CD14-positive monocyte (primary cell): ENCODE data around the gene BCL7C. TPM values are rescaled to one million over a fixed set of nuclear protein-coding genes. Genes with fewer than 3 reads are reported as not detected.
"Not testable (repeated sequence)": the region's sequence is repeated elsewhere in the genome, so short reads cannot be mapped to it uniquely, and the experiment has no call there.

Experiments used
- DNase-seq, 3 donors: peaks; one replicate each; pipeline ENCODE4 v3.0.0-alpha.2; 2011 to 2022
- H2AFZ ChIP-seq: 2 replicates; pipeline ENCODE4 v1.6.0; 2012; ENCODE audit warnings: mild to moderate bottlenecking, low read depth, low read length, inconsistent platforms; ENCODE audit not compliant: insufficient read depth, poor library complexity, severe bottlenecking
- H3K27ac ChIP-seq, 2 donors: 1 replicate in 1 of 2; 2 replicates in 1 of 2; pipeline ENCODE4 v1.5.1; 2012 to 2013; ENCODE audit warnings: low read length in 2 of 2, control low read depth in 1 of 2, inconsistent platforms in 1 of 2, low read depth in 1 of 2, mild to moderate bottlenecking in 1 of 2
- H3K27me3 ChIP-seq, 2 donors: one replicate each; pipeline versions ENCODE4 v1.6.0 to v1.6.1; 2011 to 2013; ENCODE audit warnings: low read length in 2 of 2; ENCODE audit not compliant: control insufficient read depth in 2 of 2, insufficient read depth in 2 of 2
- H3K36me3 ChIP-seq, 2 donors: replicated peaks in 1 of 2; 1 replicate in 1 of 2; 2 replicates in 1 of 2; pipeline versions ENCODE4 v1.5.1 to v1.6.1; 2012 to 2013; ENCODE audit warnings: low read length in 2 of 2, control low read depth in 1 of 2, inconsistent platforms in 1 of 2, mild to moderate bottlenecking in 1 of 2; ENCODE audit not compliant: insufficient read depth in 2 of 2, control insufficient read depth in 1 of 2
- H3K4me1 ChIP-seq, 2 donors: 1 replicate in 1 of 2; 2 replicates in 1 of 2; pipeline versions ENCODE4 v1.5.1 to v1.6.1; 2012 to 2013; ENCODE audit warnings: low read length in 2 of 2, control low read depth in 1 of 2, inconsistent platforms in 1 of 2, mild to moderate bottlenecking in 1 of 2, moderate library complexity in 1 of 2; ENCODE audit not compliant: insufficient read depth in 2 of 2, control insufficient read depth in 1 of 2
- H3K4me2 ChIP-seq: replicated peaks from 2 replicates; pipeline ENCODE3; 2012; ENCODE audit warnings: low read length, moderate library complexity, mild to moderate bottlenecking; ENCODE audit not compliant: poor library complexity, severe bottlenecking; ENCODE audit errors: extremely low read depth
- H3K4me3 ChIP-seq, 3 experiments: fragments of 200-600 bp in 1 of 3; sonication (generic) in 1 of 3; replicated peaks in 1 of 3; 1 replicate in 2 of 3; 2 replicates in 1 of 3; pipeline ENCODE4 v1.5.1; 2011 to 2013; ENCODE audit warnings: low read length in 3 of 3, mild to moderate bottlenecking in 3 of 3, control low read depth in 2 of 3, low read depth in 2 of 3, inconsistent platforms in 1 of 3, moderate library complexity in 1 of 3
- H3K79me2 ChIP-seq: 2 replicates; pipeline ENCODE4 v1.6.0; 2012; ENCODE audit warnings: mild to moderate bottlenecking, control low read depth, inconsistent platforms, low read length, moderate library complexity; ENCODE audit not compliant: insufficient read depth
- H3K9ac ChIP-seq: 2 replicates; pipeline ENCODE4 v1.6.0; 2017; ENCODE audit warnings: low read length, mild to moderate bottlenecking; ENCODE audit not compliant: insufficient read depth, poor library complexity, severe bottlenecking
- H3K9me3 ChIP-seq, 2 donors: replicated peaks in 1 of 2; 1 replicate in 1 of 2; 2 replicates in 1 of 2; pipeline versions ENCODE4 v1.5.1 to v1.6.1; 2012 to 2013; ENCODE audit warnings: low read length in 2 of 2, control low read depth in 1 of 2; ENCODE audit not compliant: control insufficient read depth in 1 of 2, insufficient read depth in 1 of 2
- H4K20me1 ChIP-seq: 2 replicates; pipeline ENCODE4 v1.6.0; 2012; ENCODE audit warnings: mild to moderate bottlenecking, low read length, control low read depth, moderate library complexity; ENCODE audit not compliant: insufficient read depth
- H3K27ac Mint-ChIP-seq, 7 donors: one replicate each; pipeline ENCODE4 v1.8.0; 2020; ENCODE audit warnings: mild to moderate bottlenecking in 7 of 7, mixed read lengths in 7 of 7, moderate library complexity in 6 of 7, inconsistent platforms in 2 of 7
- H3K27me3 Mint-ChIP-seq, 3 donors: one replicate each; pipeline ENCODE4 v1.8.0; 2021 to 2022; ENCODE audit warnings: low read depth in 3 of 3, mild to moderate bottlenecking in 3 of 3, mixed read lengths in 3 of 3, moderate library complexity in 3 of 3, inconsistent platforms in 1 of 3
- H3K36me3 Mint-ChIP-seq, 2 donors: one replicate each; pipeline ENCODE4 v1.8.0; 2020; ENCODE audit warnings: mixed read lengths in 2 of 2, inconsistent platforms in 1 of 2, mild to moderate bottlenecking in 1 of 2
- H3K4me1 Mint-ChIP-seq: one replicate; pipeline ENCODE4 v1.8.0; 2020; ENCODE audit warnings: mild to moderate bottlenecking, mixed read lengths
- H3K4me3 Mint-ChIP-seq, 2 donors: one replicate each; pipeline ENCODE4 v1.8.0; 2020; ENCODE audit warnings: mild to moderate bottlenecking in 2 of 2, mixed read lengths in 2 of 2, moderate library complexity in 1 of 2
- H3K9me3 Mint-ChIP-seq, 7 donors: one replicate each; pipeline ENCODE4 v1.8.0; 2020 to 2022; ENCODE audit warnings: mixed read lengths in 7 of 7, mild to moderate bottlenecking in 6 of 7, moderate library complexity in 6 of 7, inconsistent platforms in 2 of 7
- CTCF ChIP-seq: fragments of 200-600 bp; IDR thresholded peaks from one replicate; pipeline ENCODE4 v1.8.0; 2022; ENCODE audit warnings: antibody characterized with exemption, mild to moderate bottlenecking
- WGBS: methylation state at CpG from one replicate; pipeline ENCODE4 v1.1.5; 2013; ENCODE audit warnings: missing lambda C conversion rate; ENCODE audit not compliant: insufficient coverage; 5-methylcytosine and 5-hydroxymethylcytosine counted together
- intact Hi-C, 2 donors: fragments of 100-400 bp; cut with micrococcal nuclease; formaldehyde crosslinking; loops; one replicate each; pipeline versions ENCODE4 v1.15.0 to v1.15.1; 2023
- polyA plus RNA-seq, 3 donors: library from polyadenylated mRNA; depleted of rRNA in 1 of 3; unstranded in 2 of 3; stranded (reverse) in 1 of 3; fragments of 300-500 nt in 2 of 3; fragments of >200 nt in 1 of 3; fragmentation: Illumina TruSeq in 2 of 3; gene quantifications; 1 replicate in 2 of 3; 2 replicates in 1 of 3; pipeline ENCODE4 v1.2.3, GENCODE V29; 2012 to 2021

Gene BCL7C
- polyA plus RNA-seq, 3 donors, result 11.4 to 19.1 (median 17.4) TPM

DNA sequence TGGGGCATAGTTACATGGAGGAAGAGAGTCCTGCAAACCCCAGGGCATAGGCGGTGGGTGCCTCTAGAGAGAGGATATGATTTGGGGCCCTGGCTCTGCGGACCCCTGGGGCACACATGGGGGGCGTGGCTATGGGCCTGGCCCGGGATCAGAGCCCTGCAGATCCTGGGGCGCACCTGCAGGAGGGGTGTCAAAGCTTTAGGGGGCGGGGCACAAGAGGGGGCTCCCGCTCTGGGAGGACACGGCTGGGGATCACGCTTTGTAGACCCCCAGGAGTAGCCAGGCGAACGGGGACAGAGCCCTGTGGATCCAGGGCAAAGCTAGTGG, 497 bp downstream of the BCL7C start:
- Histone ChIP-seq H3K9me3 (no peaks in the 10 kb centered on the region), H3K4me1 (peaks cover 38 to 47% of the 10 kb centered on the region in 2 donors), H3K9ac (peak overlapping the region; percentile 74), H3K27ac (peak overlapping the region; percentile 41 to 79), H3K79me2 (peaks cover 12% of the 10 kb centered on the region), H3K4me3 (peak overlapping the region; percentile 58 to 88 (median 83)), H2AFZ (peak overlapping the region; percentile 77), H4K20me1 (no peaks in the 10 kb centered on the region), H3K4me2 (peak overlapping the region; percentile 98), H3K36me3 (peaks cover 8 to 28% of the 10 kb centered on the region in 2 donors), H3K27me3 (no peaks in the 10 kb centered on the region)
- no peaks in the 10 kb centered on the region for H3K9me3 Mint-ChIP-seq
- H3K36me3 Mint-ChIP-seq, result peaks cover 19 to 35% of the 10 kb centered on the region in 2 donors
- DNase-seq, result no peak
- peak overlapping the region in 6 of 7 donors; percentile 8 to 88 (median 70) for H3K27ac Mint-ChIP-seq
- intact Hi-C loops, result no loop called here
- H3K4me3 Mint-ChIP-seq, result peak overlapping the region; percentile 82 to 90
- H3K27me3 Mint-ChIP-seq, result peaks cover 0 to 1% (median 0%) of the 10 kb centered on the region in 3 donors
- 1% methylated on average over 9 of the region's 11 CpGs for WGBS
- H3K4me1 Mint-ChIP-seq, result peaks cover 46% of the 10 kb centered on the region
- no peak for TF ChIP-seq CTCF

- Histone ChIP-seq H3K79me2 (peaks cover 12% of the 10 kb centered on the region), H3K9me3 (no peaks in the 10 kb centered on the region), H3K4me1 (peaks cover 38 to 47% of the 10 kb centered on the region in 2 donors), H3K27ac (peak overlapping the region in 1 of 2 donors; percentile 79), H3K27me3 (no peaks in the 10 kb centered on the region), H4K20me1 (no peaks in the 10 kb centered on the region), H3K9ac (peak overlapping the region; percentile 74), H3K4me2 (peak overlapping the region; percentile 98), H3K36me3 (peaks cover 9 to 29% of the 10 kb centered on the region in 2 donors), H2AFZ (peak overlapping the region; percentile 77), H3K4me3 (peak overlapping the region; percentile 58 to 88 (median 83))
- peak overlapping the region; percentile 8 to 88 (median 47) for H3K27ac Mint-ChIP-seq
- no peaks in the 10 kb centered on the region for H3K9me3 Mint-ChIP-seq
- no peak for TF ChIP-seq CTCF
- peaks cover 19 to 38% of the 10 kb centered on the region in 2 donors for H3K36me3 Mint-ChIP-seq
- peak overlapping the region; percentile 82 to 90 for H3K4me3 Mint-ChIP-seq
- H3K4me1 Mint-ChIP-seq, result peaks cover 46% of the 10 kb centered on the region
- intact Hi-C loops, result no loop called here
- no peak for DNase-seq
- peaks cover 0 to 1% (median 0%) of the 10 kb centered on the region in 3 donors for H3K27me3 Mint-ChIP-seq
- WGBS, result 42% methylated on average over 5 of the region's 20 CpGs
Measured at GRCh38 chr16:30892670-30893416, 1.0 kb downstream of the BCL7C start.

DNA sequence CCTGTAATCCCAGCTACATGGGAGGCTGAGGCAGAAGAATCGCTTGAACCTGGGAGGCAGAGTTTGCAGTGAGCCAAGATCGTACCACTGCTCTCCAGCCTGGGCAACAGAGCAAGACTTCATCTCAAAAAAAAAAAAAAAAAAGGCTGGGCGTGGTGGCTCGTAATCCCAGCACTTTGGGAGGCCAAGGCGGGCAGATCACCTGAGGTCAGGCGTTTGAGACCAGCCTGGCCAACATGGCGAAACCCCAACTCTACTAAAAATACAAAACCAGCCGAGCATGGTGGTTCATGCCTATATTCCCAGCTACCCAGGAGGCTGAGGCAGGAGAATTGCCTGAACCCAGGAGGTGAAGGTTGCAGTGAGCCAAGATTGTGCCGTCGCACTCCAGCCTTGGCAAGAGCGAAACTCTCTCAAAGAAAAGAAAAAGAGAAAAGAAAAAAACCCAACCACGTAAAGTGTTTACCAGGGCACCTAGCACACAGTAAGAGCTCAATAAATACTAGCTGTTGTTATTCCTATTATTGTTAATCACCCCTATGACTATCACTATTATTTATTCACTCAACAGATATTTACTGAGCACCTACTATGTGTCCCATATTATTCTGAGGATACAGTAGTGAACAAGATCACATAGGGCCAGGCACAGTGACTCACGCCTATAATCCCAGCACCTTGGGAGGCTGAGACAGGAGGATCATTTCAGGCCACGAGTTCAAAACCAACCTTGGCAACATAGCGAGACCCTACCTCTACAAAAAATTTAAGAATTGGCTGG, 2.6 kb downstream of the BCL7C start:
- DNase-seq, H3K4me3 Mint-ChIP-seq, H3K4me3 ChIP-seq, H3K27me3 Mint-ChIP-seq, H4K20me1 ChIP-seq, intact Hi-C loops, H3K4me2 ChIP-seq, H3K27ac ChIP-seq, H3K27me3 ChIP-seq, H2AFZ ChIP-seq, H3K9me3 Mint-ChIP-seq, H3K9me3 ChIP-seq, H3K9ac ChIP-seq: not testable (repeated sequence)
- peaks cover 25 to 31% of the 10 kb centered on the region in 2 donors for H3K4me1 ChIP-seq
- Mint-ChIP-seq H3K27ac (peak overlapping the region in 2 of 7 donors; percentile 24 to 41), H3K36me3 (peaks cover 26 to 49% of the 10 kb centered on the region in 2 donors), H3K4me1 (peaks cover 31% of the 10 kb centered on the region)
- 80% methylated on average over 2 of the region's 15 CpGs for WGBS
- H3K79me2 ChIP-seq, result peaks cover 12% of the 10 kb centered on the region
- peaks cover 14 to 40% of the 10 kb centered on the region in 2 donors for H3K36me3 ChIP-seq
